HL-60 (cell line): ENCODE data around the gene IRS2.

Source experiments
- DNase-seq, 2 experiments: peaks; one replicate each; pipeline ENCODE4 v3.0.0-alpha.2; 2010 to 2020; ENCODE audit warnings: low read depth in 1 of 2, low spot score in 1 of 2
- H3K27ac ChIP-seq: fragments of 250-450 bp; sonication (Bioruptor Pico); replicated peaks from 2 replicates; pipeline ENCODE4 v1.5.1; 2020; ENCODE audit warnings: mild to moderate bottlenecking, moderate library complexity
- H3K27me3 ChIP-seq: fragments of 250-450 bp; sonication (Bioruptor Pico); 2 replicates; pipeline ENCODE4 v1.5.1; 2021; ENCODE audit warnings: mild to moderate bottlenecking, moderate library complexity; ENCODE audit not compliant: insufficient read depth, poor library complexity, severe bottlenecking
- H3K4me3 ChIP-seq: replicated peaks from 2 replicates; pipeline ENCODE4 v1.5.1; 2011; ENCODE audit warnings: mild to moderate bottlenecking, control low read depth, low read length; ENCODE audit not compliant: insufficient read depth
- GABPA ChIP-seq: IDR thresholded peaks from 2 replicates; pipeline ENCODE4 v1.6.1; 2012; ENCODE audit warnings: low read depth
- POLR2AphosphoS5 ChIP-seq: IDR thresholded peaks from 2 replicates; pipeline ENCODE4 v1.6.1; 2012; ENCODE audit warnings: low read depth
- SPI1 ChIP-seq: IDR thresholded peaks from 2 replicates; pipeline ENCODE4 v1.6.1; 2012; ENCODE audit warnings: low read depth, mild to moderate bottlenecking, borderline replicate concordance
- TF ChIP-seq, protein P1 (sequence below): IDR thresholded peaks from 2 replicates; pipeline ENCODE4 v1.6.1; 2012; ENCODE audit warnings: low read depth; ENCODE audit not compliant: insufficient replicate concordance
- TF ChIP-seq, protein P2 (sequence below): IDR thresholded peaks from one replicate; pipeline ENCODE4 v1.5.1; 2011; ENCODE audit warnings: low read length, control low read depth, inconsistent platforms; ENCODE audit not compliant: insufficient read depth

Gene IRS2

DNA sequence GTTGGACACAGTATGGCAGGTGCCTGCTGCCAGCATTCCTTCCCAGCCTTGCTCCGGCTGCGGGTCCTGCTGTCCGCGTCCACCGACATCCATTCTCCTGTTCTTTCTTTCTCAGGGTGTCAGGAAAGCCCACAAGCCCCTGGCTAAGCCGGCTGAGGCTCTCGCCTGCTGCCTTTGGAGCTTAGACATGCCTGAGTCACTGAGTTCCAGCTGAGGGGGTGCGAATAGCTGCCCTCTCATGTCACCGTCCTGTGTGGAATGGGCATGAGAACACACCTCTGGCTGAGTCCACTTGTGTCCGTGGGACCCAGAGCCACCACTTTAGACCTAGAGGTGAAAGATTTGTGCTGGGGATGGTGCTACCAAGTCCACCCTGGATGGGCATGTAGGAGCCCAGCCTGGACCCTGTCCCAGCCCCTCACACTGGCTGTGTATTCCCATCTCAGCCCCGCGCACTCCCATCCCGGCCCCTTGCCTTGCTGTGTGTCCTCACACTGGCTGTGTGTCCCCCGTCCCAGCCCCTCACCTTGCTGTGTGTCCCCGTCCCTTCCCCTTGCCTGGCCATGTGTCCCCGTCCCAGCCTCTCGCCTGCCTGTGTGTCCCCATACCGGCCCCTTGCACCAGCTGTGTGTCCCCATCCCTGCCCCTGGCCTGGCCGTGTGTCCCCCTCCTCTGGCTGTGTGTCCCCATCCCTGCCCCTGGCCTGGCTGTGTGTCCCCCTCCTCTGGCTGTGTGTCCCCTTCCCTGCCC, 24.6 kb upstream of the IRS2 start:
- Histone ChIP-seq H3K27ac (no peak overlapping the region), H3K4me3 (no peak overlapping the region), H3K27me3 (peaks cover 1% of the 10 kb centered on the region)
- DNase-seq = no peak
- TF ChIP-seq, protein P1, sequence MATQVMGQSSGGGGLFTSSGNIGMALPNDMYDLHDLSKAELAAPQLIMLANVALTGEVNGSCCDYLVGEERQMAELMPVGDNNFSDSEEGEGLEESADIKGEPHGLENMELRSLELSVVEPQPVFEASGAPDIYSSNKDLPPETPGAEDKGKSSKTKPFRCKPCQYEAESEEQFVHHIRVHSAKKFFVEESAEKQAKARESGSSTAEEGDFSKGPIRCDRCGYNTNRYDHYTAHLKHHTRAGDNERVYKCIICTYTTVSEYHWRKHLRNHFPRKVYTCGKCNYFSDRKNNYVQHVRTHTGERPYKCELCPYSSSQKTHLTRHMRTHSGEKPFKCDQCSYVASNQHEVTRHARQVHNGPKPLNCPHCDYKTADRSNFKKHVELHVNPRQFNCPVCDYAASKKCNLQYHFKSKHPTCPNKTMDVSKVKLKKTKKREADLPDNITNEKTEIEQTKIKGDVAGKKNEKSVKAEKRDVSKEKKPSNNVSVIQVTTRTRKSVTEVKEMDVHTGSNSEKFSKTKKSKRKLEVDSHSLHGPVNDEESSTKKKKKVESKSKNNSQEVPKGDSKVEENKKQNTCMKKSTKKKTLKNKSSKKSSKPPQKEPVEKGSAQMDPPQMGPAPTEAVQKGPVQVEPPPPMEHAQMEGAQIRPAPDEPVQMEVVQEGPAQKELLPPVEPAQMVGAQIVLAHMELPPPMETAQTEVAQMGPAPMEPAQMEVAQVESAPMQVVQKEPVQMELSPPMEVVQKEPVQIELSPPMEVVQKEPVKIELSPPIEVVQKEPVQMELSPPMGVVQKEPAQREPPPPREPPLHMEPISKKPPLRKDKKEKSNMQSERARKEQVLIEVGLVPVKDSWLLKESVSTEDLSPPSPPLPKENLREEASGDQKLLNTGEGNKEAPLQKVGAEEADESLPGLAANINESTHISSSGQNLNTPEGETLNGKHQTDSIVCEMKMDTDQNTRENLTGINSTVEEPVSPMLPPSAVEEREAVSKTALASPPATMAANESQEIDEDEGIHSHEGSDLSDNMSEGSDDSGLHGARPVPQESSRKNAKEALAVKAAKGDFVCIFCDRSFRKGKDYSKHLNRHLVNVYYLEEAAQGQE = no peak
- TF ChIP-seq POLR2AphosphoS5 = no peak
- TF ChIP-seq, protein P2, sequence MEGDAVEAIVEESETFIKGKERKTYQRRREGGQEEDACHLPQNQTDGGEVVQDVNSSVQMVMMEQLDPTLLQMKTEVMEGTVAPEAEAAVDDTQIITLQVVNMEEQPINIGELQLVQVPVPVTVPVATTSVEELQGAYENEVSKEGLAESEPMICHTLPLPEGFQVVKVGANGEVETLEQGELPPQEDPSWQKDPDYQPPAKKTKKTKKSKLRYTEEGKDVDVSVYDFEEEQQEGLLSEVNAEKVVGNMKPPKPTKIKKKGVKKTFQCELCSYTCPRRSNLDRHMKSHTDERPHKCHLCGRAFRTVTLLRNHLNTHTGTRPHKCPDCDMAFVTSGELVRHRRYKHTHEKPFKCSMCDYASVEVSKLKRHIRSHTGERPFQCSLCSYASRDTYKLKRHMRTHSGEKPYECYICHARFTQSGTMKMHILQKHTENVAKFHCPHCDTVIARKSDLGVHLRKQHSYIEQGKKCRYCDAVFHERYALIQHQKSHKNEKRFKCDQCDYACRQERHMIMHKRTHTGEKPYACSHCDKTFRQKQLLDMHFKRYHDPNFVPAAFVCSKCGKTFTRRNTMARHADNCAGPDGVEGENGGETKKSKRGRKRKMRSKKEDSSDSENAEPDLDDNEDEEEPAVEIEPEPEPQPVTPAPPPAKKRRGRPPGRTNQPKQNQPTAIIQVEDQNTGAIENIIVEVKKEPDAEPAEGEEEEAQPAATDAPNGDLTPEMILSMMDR = no peak

DNA sequence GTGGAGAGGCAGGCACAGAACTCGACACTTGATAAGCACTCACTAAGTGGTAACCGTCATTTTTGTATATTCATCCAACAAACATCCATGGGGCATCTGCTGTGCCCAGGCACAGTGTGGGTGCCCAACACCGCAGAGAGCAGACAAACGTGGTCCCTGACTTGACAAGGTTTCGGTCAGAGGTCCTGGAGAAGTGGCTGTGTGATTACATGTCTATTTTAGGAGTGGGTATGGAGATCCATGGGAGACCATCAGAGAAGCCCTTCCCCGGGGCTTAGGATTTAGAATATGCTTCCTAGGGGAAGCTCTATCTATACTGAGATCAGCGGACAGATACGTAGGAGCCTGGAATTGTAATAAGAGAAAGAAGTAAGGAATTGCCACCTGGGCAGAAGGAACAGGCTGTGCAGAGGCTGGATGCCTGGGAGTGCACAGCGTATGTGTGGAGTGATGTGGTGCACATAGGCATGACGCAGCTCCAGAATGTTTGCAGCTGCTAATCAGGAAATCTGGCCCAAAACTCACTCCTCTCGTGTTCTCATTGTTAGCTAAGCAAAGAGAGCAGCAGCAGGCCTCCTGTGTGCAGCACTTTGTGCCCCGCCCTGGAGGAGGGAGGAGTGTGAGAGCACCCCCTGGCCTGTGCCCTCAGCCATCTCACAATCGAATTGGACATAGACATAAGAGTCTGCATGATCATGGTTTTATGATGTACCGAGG, 23.0 kb upstream of the IRS2 start:
- DNase-seq = no peak
- Histone ChIP-seq H3K27ac (no peak overlapping the region), H3K27me3 (no peaks in the 10 kb centered on the region), H3K4me3 (no peak overlapping the region)
- TF ChIP-seq GABPA = no peak
- TF ChIP-seq POLR2AphosphoS5 = no peak
- TF ChIP-seq, protein P1 = no peak
- TF ChIP-seq, protein P2 = no peak
- no peak for TF ChIP-seq SPI1

DNA sequence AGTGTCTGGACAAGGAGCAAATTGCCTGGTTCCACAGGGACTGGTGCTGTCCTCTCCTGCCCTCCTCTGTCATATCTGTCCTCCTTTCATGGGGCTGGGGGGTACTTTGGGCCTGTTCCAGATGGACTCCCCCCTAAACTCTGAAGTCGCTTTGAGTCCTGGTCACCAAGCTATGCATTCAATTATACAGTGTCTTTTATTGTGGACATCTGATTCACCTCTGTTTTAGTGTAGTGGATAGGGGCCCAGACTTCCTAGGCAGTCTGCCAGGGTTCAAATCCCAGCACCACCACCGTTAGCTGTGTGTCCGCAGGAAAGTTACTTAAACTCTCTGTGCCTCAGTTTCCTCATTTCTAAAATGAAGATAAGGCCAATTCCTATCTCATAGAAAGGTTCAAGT, 21.0 kb upstream of the IRS2 start:
- TF ChIP-seq GABPA = no peak
- TF ChIP-seq, protein P2 = no peak
- TF ChIP-seq, protein P1 = no peak
- Histone ChIP-seq H3K27ac (no peak overlapping the region), H3K4me3 (no peak overlapping the region), H3K27me3 (no peaks in the 10 kb centered on the region)
- DNase-seq = no peak
